ENCODE results near the gene KCNMB2.

The KCNMB2 gene

DNA sequence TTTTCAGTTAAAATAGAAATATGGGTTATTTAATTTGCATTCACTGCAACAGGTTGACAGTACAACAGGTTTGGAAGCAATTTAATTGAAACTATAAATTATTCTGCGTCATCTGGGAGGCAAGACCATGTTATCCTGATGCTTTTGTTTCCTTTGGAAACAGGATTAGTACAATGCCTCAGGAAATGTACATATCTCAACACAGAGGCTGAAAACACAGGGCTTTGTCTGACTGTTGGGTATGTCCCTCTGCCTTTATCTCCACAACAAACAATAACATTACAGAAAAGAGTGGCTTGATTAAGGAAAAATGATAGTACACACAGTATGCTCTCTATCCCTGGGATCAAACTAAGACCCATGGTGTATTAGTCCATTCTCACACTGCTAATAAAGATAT is 95.7 kb downstream of the KCNMB2 start:
- TF ChIP-seq, protein P1, sequence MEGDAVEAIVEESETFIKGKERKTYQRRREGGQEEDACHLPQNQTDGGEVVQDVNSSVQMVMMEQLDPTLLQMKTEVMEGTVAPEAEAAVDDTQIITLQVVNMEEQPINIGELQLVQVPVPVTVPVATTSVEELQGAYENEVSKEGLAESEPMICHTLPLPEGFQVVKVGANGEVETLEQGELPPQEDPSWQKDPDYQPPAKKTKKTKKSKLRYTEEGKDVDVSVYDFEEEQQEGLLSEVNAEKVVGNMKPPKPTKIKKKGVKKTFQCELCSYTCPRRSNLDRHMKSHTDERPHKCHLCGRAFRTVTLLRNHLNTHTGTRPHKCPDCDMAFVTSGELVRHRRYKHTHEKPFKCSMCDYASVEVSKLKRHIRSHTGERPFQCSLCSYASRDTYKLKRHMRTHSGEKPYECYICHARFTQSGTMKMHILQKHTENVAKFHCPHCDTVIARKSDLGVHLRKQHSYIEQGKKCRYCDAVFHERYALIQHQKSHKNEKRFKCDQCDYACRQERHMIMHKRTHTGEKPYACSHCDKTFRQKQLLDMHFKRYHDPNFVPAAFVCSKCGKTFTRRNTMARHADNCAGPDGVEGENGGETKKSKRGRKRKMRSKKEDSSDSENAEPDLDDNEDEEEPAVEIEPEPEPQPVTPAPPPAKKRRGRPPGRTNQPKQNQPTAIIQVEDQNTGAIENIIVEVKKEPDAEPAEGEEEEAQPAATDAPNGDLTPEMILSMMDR (IDR thresholded peaks at IDR 0.05), result no peak

DNA sequence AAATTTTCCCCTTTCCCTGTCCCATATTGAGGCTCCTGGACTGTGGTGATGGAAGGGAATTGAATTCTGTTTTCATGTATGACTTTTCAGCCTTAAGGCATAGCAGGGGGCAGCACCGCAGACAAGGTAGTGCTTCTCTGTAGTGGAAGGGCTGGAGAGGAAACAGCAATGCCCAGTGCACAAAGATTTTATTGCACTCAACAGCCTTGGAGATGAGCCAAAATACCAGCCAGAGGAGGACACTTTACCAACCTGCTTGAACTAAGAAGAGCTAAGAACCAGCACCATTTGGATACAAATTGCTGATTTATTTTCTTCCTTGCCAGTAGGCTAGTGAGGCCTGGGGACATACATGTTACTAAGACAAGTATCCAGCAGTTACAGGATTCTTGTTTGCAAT is 98.7 kb downstream of the KCNMB2 start:
- TF ChIP-seq, protein P1 (IDR thresholded peaks at IDR 0.05), result no peak

DNA sequence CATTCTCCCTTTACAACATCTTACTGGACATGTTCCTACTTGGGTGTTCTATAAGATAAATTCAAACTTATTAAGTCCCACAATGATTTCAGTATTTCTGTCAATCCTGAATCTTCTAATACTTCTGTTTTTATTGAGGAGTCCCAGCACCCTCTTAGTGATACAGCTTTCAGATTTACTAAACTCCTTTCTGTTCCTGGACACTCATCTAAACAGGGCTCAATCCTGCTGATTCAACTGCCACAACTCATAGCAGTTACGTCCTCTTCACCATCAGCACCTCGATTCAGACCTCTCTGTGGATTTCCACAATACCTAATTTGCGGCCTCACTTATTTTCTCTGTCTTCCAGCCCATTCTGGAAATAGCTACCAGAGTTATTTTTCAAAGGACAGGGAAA is 101.6 kb downstream of the KCNMB2 start:
- TF ChIP-seq, protein P1 (IDR thresholded peaks at IDR 0.05), result no peak

DNA sequence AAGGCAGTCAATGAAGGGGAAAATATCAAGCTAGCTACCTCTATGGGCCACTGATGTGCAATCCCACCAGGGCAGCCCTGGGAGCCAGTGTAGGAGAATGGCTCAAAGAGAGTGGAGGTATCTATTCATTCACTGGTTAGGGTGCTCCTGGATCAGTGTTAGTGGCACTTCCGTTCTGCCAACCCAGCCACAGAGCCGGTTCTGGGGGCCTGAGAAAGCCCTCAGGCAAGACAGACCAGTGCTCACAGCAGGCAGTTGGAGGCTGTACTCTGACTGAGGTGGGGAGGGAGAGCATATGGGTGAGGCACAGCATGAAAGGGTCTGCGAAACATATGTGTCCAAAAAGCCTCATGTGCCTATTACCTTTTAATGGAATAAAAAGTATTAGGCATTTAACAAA is 109.3 kb downstream of the KCNMB2 start:
- TF ChIP-seq, protein P1 (IDR thresholded peaks at IDR 0.05), result no peak

DNA sequence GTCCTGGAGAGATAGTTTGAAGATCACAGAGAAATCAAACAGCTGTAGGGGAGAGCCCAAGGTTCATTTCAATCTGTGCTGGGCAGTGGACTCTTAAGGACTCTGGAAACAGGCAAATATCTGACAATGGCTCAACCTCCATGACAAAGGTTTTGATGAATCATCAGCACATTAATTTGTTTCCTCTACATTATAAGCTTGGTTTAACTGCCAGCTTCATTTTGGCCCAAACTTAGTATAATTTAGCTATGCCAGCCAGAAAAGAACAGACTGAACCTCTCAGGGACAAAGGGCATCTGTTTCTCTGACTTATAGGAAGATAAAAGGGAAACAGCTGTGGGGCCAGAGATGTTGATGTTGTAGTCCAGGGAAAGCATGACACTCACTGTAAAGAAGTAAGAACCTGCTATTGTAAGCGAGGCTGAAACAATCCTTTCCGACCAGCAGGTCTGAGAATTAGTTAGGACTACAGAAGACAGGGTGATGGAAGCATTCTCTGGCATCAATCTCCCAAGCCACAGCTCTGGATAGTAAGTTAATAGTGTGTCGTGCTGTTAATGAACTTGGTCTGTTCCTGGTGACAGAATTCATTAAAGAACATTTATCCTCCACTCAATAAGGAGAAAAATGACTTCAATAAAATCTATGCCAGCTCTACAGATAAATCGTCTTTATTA is 110.1 kb downstream of the KCNMB2 start:
- TF ChIP-seq, protein P1 (IDR thresholded peaks at IDR 0.05), result no peak

DNA sequence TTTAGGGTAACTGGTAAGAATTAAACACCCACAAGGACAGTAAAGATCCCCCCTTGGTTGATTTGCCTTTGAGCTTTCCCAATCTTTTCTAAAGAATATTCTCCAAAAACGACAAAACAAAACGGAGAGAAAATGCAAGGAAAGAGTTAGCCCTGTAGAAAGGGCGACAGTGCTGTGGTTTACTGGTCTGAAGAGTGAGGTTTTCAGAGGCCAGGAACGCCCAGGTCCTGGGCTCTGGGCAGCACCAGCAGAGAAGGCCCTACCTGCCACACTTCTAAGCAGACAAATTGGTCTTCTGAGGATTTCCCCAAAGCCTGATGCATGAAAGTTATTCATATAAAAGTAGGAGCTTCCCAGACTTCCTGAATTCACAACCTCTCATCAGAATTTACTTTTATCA is 119.3 kb downstream of the KCNMB2 start:
- TF ChIP-seq, protein P1 (IDR thresholded peaks at IDR 0.05), result no peak

DNA sequence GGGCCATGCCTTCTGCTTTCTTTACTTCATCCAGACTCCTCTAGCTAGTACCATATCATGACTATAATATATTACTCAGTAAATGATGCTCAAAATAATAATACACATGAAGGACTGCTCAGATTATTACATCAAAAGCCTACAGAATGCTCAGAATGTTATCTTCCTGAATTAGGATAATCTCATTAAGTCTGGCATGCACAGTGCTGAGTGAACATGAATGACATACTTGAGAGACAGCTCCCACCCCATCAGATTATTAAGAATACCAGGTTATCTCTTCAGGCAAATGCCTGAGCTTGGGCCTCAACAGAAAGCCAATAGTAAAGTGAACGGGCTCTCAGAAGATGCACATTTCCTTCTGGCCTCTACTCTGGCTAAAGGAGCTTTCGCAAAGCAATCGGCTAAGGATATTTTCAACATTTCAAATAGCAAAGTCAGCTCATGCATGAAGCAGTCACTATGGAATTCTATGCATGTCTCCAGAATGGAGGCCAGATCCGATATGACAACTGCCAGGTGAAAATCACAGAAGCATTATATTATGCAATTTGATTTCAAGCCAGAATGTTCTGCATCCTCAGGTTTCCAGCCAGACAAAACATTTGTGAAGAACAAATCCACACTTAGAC is 122.6 kb downstream of the KCNMB2 start:
- TF ChIP-seq, protein P1 (IDR thresholded peaks at IDR 0.05), result no peak
